ENCODE data around the gene CHST3. TPM values are rescaled to one million over a fixed set of nuclear protein-coding genes. Genes with fewer than 3 reads are reported as not detected.

The CHST3 gene
- total and polyA plus RNA-seq, 10 of the 15 experiments (the other 5 are each of a cell fraction or from before 2014, with no cell fraction given), result 0.03 to 0.50 (median 0.05) TPM; not detected in 2

GRCh38 chr10:72061491-72061890, 97.3 kb downstream of the CHST3 start (continued):
- TF ChIP-seq GATAD2B (conservative IDR thresholded peaks at IDR 0.05; ENCODE audit: low read depth) (no peak), REST (IDR thresholded peaks at IDR 0.05; ENCODE audit: low read depth, low read length) (no peak), MYB (IDR thresholded peaks at IDR 0.05; ENCODE audit: borderline replicate concordance, low read depth, low read length) (no peak), MXI1 (IDR thresholded peaks at IDR 0.05; ENCODE audit: low read depth, low read length) (no peak), BRCA1 (IDR thresholded peaks at IDR 0.05; ENCODE audit: low read depth, low read length) (no peak), HDAC2 (IDR thresholded peaks at IDR 0.05) (no peak), PKNOX1 (IDR thresholded peaks at IDR 0.05) (no peak), MTA2 (IDR thresholded peaks at IDR 0.05; ENCODE audit: low read depth) (no peak), SMC3 (IDR thresholded peaks at IDR 0.05; ENCODE audit: borderline replicate concordance, low read length) (peak; percentile 36; the same call in 1 of the 2 replicates), ZBED1 (IDR thresholded peaks at IDR 0.05; ENCODE audit: borderline replicate concordance) (no peak), SMAD5 (IDR thresholded peaks at IDR 0.05; ENCODE audit: low read depth) (no peak), PAX8 (IDR thresholded peaks at IDR 0.05) (no peak), NFIC (IDR thresholded peaks at IDR 0.05; ENCODE audit: low read depth, low read length) (no peak)
- TF ChIP-seq, protein P1, sequence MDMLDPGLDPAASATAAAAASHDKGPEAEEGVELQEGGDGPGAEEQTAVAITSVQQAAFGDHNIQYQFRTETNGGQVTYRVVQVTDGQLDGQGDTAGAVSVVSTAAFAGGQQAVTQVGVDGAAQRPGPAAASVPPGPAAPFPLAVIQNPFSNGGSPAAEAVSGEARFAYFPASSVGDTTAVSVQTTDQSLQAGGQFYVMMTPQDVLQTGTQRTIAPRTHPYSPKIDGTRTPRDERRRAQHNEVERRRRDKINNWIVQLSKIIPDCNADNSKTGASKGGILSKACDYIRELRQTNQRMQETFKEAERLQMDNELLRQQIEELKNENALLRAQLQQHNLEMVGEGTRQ (IDR thresholded peaks at IDR 0.05; ENCODE audit: borderline replicate concordance, low read depth, low read length), result no peak
- TF ChIP-seq, protein P2, sequence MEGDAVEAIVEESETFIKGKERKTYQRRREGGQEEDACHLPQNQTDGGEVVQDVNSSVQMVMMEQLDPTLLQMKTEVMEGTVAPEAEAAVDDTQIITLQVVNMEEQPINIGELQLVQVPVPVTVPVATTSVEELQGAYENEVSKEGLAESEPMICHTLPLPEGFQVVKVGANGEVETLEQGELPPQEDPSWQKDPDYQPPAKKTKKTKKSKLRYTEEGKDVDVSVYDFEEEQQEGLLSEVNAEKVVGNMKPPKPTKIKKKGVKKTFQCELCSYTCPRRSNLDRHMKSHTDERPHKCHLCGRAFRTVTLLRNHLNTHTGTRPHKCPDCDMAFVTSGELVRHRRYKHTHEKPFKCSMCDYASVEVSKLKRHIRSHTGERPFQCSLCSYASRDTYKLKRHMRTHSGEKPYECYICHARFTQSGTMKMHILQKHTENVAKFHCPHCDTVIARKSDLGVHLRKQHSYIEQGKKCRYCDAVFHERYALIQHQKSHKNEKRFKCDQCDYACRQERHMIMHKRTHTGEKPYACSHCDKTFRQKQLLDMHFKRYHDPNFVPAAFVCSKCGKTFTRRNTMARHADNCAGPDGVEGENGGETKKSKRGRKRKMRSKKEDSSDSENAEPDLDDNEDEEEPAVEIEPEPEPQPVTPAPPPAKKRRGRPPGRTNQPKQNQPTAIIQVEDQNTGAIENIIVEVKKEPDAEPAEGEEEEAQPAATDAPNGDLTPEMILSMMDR (IDR thresholded peaks at IDR 0.05 in 2 of 3, conservative IDR thresholded peaks at IDR 0.05 in 1 of 3; ENCODE audit: control insufficient read depth in 2 of 3, extremely low read depth in 1 of 3, insufficient read depth in 1 of 3, low read depth in 3 of 3, low read length in 3 of 3), result peak; percentile 16 to 55 (median 53); a peak in 4 of 6 replicates

Data from GM12878 (cell line).